Measurements from ENCODE around the gene CDV3. TPM values are rescaled to one million over a fixed set of nuclear protein-coding genes. Genes with fewer than 3 reads are reported as not detected.

CDV3 gene
- total RNA-seq, 2 donors from 2014 or later: 114 to 118 TPM

GRCh38 chr3:133527081-133527715, 46.3 kb upstream of the CDV3 start:
- Histone ChIP-seq H3K4me1 (ENCODE audit: control insufficient read depth, insufficient read depth, low read length) (no peaks in the 10 kb centered on the region), H3K9me3 (ENCODE audit: control insufficient read depth, low read length) (peaks cover 8% of the 10 kb centered on the region), H3K36me3 (ENCODE audit: control insufficient read depth, insufficient read depth, low read length) (no peaks in the 10 kb centered on the region), H3K27ac (ENCODE audit: low read depth, low read length) (no peak overlapping the region), H3K4me3 (ENCODE audit: low read length) (no peak overlapping the region), H3K9ac (ENCODE audit: extremely low read depth, low read length, poor library complexity, severe bottlenecking) (no peak overlapping the region), H3K27me3 (ENCODE audit: control insufficient read depth, insufficient read depth, low read length, poor library complexity, severe bottlenecking) (no peaks in the 10 kb centered on the region)
- peaks cover 8% of the 10 kb centered on the region for H3K9me3 Mint-ChIP-seq
- no peaks in the 10 kb centered on the region for H3K27me3 Mint-ChIP-seq (ENCODE audit: insufficient read depth)
- no peak overlapping the region for H3K27ac Mint-ChIP-seq
- peaks cover 1% of the 10 kb centered on the region for H3K4me1 Mint-ChIP-seq
- H3K4me3 Mint-ChIP-seq: no peak overlapping the region
- 75 to 87% methylated on average over 2 to 6 of the region's 6 CpGs for WGBS, 2 experiments (ENCODE audit: insufficient coverage in 1 of 2, insufficient read length in 1 of 2)
- no peaks in the 10 kb centered on the region for H3K36me3 Mint-ChIP-seq (ENCODE audit: low read depth)
- no peak for TF ChIP-seq CTCF (conservative IDR thresholded peaks at IDR 0.05)
- DNase-seq: no peak

GRCh38 chr3:133529809-133530208, 43.7 kb upstream of the CDV3 start:
- Histone ChIP-seq H3K4me1 (ENCODE audit: control insufficient read depth, insufficient read depth, low read length) (peaks cover 5% of the 10 kb centered on the region), H3K9me3 (ENCODE audit: control insufficient read depth, low read length) (peaks cover 8% of the 10 kb centered on the region), H3K27me3 (ENCODE audit: control insufficient read depth, insufficient read depth, low read length, poor library complexity, severe bottlenecking) (no peaks in the 10 kb centered on the region), H3K9ac (ENCODE audit: extremely low read depth, low read length, poor library complexity, severe bottlenecking) (no peak overlapping the region), H3K27ac (ENCODE audit: low read depth, low read length) (no peak overlapping the region), H3K4me3 (ENCODE audit: low read length) (no peak overlapping the region), H3K36me3 (ENCODE audit: control insufficient read depth, insufficient read depth, low read length) (no peaks in the 10 kb centered on the region)
- Mint-ChIP-seq H3K4me3 (no peak overlapping the region), H3K27me3 (ENCODE audit: insufficient read depth) (no peaks in the 10 kb centered on the region), H3K36me3 (ENCODE audit: low read depth) (no peaks in the 10 kb centered on the region), H3K27ac (no peak overlapping the region), H3K9me3 (peaks cover 8% of the 10 kb centered on the region), H3K4me1 (peaks cover 3% of the 10 kb centered on the region)
- DNase-seq: no peak
- no peak for TF ChIP-seq CTCF (conservative IDR thresholded peaks at IDR 0.05)
- WGBS, 2 experiments (ENCODE audit: insufficient coverage in 1 of 2, insufficient read length in 1 of 2): 92% methylated on average over 2 of the region's 2 CpGs; no CpG with 5 or more reads in 1 of the 2 experiments

GRCh38 chr3:133531981-133532380, 41.5 kb upstream of the CDV3 start:
- Mint-ChIP-seq H3K9me3 (peaks cover 8% of the 10 kb centered on the region), H3K4me1 (peaks cover 3% of the 10 kb centered on the region), H3K36me3 (ENCODE audit: low read depth) (no peaks in the 10 kb centered on the region), H3K27ac (peak overlapping the region; percentile 13), H3K4me3 (no peak overlapping the region), H3K27me3 (ENCODE audit: insufficient read depth) (no peaks in the 10 kb centered on the region)
- Histone ChIP-seq H3K27me3 (ENCODE audit: control insufficient read depth, insufficient read depth, low read length, poor library complexity, severe bottlenecking) (no peaks in the 10 kb centered on the region), H3K4me1 (ENCODE audit: control insufficient read depth, insufficient read depth, low read length) (peaks cover 5% of the 10 kb centered on the region), H3K4me3 (ENCODE audit: low read length) (no peak overlapping the region), H3K27ac (ENCODE audit: low read depth, low read length) (no peak overlapping the region), H3K9me3 (ENCODE audit: control insufficient read depth, low read length) (peaks cover 8% of the 10 kb centered on the region), H3K9ac (ENCODE audit: extremely low read depth, low read length, poor library complexity, severe bottlenecking) (no peak overlapping the region), H3K36me3 (ENCODE audit: control insufficient read depth, insufficient read depth, low read length) (no peaks in the 10 kb centered on the region)
- WGBS, 2 experiments (ENCODE audit: insufficient coverage in 1 of 2, insufficient read length in 1 of 2): 92 to 97% methylated on average over 4 to 5 of the region's 5 CpGs
- no peak for TF ChIP-seq CTCF (conservative IDR thresholded peaks at IDR 0.05)
- DNase-seq: no peak
